C4-2B (cell line): ENCODE measurements around the gene FURIN.

Experiments used
- H3K27ac ChIP-seq: fragments of 450-650 bp; 2 replicates; pipeline ENCODE4 v1.5.1; 2017
- CTCF ChIP-seq: fragments of 450-650 bp; conservative IDR thresholded peaks from 2 replicates; pipeline ENCODE4 v1.5.1; 2017; ENCODE audit warnings: mild to moderate bottlenecking
- ZFX ChIP-seq: fragments of 450-650 bp; IDR thresholded peaks from 2 replicates; pipeline ENCODE4 v1.6.1; 2017

The FURIN gene

GRCh38 chr15:90886291-90886614 is 17.9 kb downstream of the FURIN start:
- no peak overlapping the region for H3K27ac ChIP-seq
- peak; percentile 82 for TF ChIP-seq CTCF
- no peak for TF ChIP-seq ZFX

GRCh38 chr15:90887037-90887481 is 18.7 kb downstream of the FURIN start:
- no peak for TF ChIP-seq ZFX
- no peak for TF ChIP-seq CTCF

GRCh38 chr15:90889313-90889730 is 20.9 kb downstream of the FURIN start:
- TF ChIP-seq ZFX (no peak), CTCF (no peak)
- no peak overlapping the region for H3K27ac ChIP-seq

More at GRCh38 chr15:90887037-90887481, 18.7 kb downstream of the FURIN start:
- no peak overlapping the region for H3K27ac ChIP-seq

GRCh38 chr15:90889736-90890456 is 21.5 kb downstream of the FURIN start:
- TF ChIP-seq CTCF, result no peak
- TF ChIP-seq ZFX, result no peak

GRCh38 chr15:90890839-90891238 is 22.5 kb downstream of the FURIN start:
- no peak for TF ChIP-seq ZFX
- no peak for TF ChIP-seq CTCF
- no peak overlapping the region for H3K27ac ChIP-seq

More at GRCh38 chr15:90889736-90890456, 21.5 kb downstream of the FURIN start:
- H3K27ac ChIP-seq, result no peak overlapping the region

- TF ChIP-seq ZFX (no peak), CTCF (no peak)
- H3K27ac ChIP-seq, result no peak overlapping the region
These were observed 23.1 kb downstream of the FURIN start for GRCh38 chr15:90891346-90891949.

- no peak overlapping the region for H3K27ac ChIP-seq
- TF ChIP-seq CTCF, result no peak
- no peak for TF ChIP-seq ZFX
These were observed 23.6 kb downstream of the FURIN start for GRCh38 chr15:90892023-90892422.
